ENCODE results near the gene CGA. TPM values are rescaled to one million over a fixed set of nuclear protein-coding genes. Genes with fewer than 3 reads are reported as not detected.

Gene CGA
- total RNA-seq, 2 experiments from 2014 or later: not detected

DNA sequence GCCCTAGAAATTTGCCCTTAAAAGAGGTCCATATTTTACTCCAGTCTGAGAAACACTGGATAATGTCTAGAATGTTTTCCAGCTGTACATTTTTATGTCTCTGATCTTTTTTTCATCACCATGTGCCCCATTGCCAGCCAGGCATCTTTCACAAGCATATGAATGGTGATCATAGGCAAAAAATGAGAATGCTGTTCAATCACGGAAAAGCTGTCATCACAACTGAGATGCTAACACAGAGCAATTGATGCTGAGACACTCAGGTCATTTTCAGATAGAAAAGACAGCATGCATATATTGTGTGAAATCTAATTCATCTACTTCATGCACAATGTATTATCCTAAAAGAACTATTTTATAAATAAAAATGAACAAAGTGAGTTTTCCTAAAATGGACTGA lies 41.6 kb downstream of the CGA start:
- H3K4me3 Mint-ChIP-seq: no peak overlapping the region
- no peak overlapping the region for H3K27ac Mint-ChIP-seq
- intact Hi-C loops (cut with micrococcal nuclease): no loop called here
- peaks cover 11% of the 10 kb centered on the region for H3K27me3 Mint-ChIP-seq
- H3K9me3 Mint-ChIP-seq: no peaks in the 10 kb centered on the region
- ChIA-PET POLR2A (no interaction called here), CTCF (no interaction called here)
- no peaks in the 10 kb centered on the region for H3K4me1 Mint-ChIP-seq (ENCODE audit: low read depth)
- H3K36me3 Mint-ChIP-seq: no peaks in the 10 kb centered on the region
- no peak for DNase-seq

DNA sequence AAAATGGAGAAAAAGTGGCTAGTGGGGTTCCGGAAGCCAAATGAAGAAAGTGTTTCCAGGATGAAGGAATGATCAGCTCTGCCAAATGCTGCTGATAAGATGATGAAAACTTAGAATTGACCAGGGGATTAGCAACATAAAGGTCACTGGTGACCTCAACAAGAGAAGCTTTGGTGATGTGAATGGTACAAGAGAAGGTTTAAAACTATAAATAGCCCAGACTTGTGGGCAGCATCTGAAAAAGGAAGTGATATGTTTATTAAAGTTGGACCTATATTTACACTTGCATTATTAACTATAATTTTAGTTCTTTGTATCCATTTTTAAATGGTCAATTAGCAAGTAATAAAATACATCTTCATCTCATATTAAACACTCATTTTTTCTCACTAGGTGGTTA lies 45.1 kb downstream of the CGA start:
- no peak for DNase-seq
- Mint-ChIP-seq H3K27me3 (peaks cover 5% of the 10 kb centered on the region), H3K4me3 (no peak overlapping the region), H3K27ac (no peak overlapping the region), H3K36me3 (no peaks in the 10 kb centered on the region), H3K9me3 (no peaks in the 10 kb centered on the region), H3K4me1 (ENCODE audit: low read depth) (no peaks in the 10 kb centered on the region)
- intact Hi-C loops (cut with micrococcal nuclease): no loop called here
- POLR2A ChIA-PET: no interaction called here
- CTCF ChIA-PET: interaction anchor here (1.4 kb wide), 1 partner anchor 29 kb away, joined by 4 read pairs; no protein-coding TSS in a partner anchor

DNA sequence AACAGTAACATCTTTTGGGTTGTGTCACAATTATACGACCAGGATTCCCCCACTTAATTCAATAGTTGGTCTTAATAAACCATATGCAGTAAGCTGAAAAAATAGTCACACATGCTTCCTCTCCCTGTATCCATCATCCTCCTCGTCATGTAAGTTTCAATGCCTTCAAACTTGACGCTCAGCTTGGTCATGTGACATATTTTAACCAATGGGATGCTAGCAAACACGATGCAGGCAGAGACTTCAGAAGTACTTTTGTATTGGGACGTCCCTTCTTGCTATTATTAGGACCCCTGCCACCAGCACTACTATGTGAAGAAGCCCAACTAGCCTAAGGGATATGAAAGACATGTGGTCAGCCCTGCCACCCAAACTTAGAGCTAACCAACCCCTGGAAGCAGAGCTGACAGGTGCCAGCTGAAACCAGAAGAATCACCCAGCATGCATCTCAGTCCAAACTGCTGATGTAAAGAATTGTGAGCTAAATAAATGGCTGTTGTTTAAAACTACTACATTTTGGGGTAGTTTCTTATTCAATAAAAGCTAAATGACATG lies 49.3 kb downstream of the CGA start:
- ChIA-PET POLR2A (no interaction called here), CTCF (no interaction called here)
- Mint-ChIP-seq H3K36me3 (no peaks in the 10 kb centered on the region), H3K27ac (no peak overlapping the region), H3K27me3 (peaks cover 11% of the 10 kb centered on the region), H3K4me1 (ENCODE audit: low read depth) (no peaks in the 10 kb centered on the region), H3K4me3 (no peak overlapping the region), H3K9me3 (no peaks in the 10 kb centered on the region)
- intact Hi-C loops (cut with micrococcal nuclease): no loop called here
- no peak for DNase-seq

DNA sequence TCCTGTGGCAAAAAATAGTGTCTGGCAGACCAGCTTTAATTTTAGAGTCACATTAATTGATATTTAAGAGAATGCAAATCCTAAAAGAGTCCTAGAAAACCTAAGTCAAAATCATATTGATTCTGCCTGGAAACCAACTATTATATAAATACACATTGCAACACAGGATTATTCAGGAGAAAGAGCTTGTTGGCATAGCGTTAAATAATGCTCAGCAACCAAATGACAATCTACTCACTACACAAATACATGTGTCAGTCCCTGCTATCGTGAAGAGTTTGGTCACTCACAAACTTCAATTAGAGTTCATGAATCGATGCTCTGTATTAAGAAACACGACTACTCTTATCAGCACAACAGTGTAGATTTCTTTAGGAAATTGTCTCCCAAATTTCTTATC lies 54.2 kb downstream of the CGA start:
- no peak overlapping the region for H3K4me3 Mint-ChIP-seq
- H3K27ac Mint-ChIP-seq: no peak overlapping the region
- CTCF ChIA-PET: no interaction called here
- H3K9me3 Mint-ChIP-seq: no peaks in the 10 kb centered on the region
- POLR2A ChIA-PET: no interaction called here
- H3K27me3 Mint-ChIP-seq: peaks cover 14% of the 10 kb centered on the region
- intact Hi-C loops (cut with micrococcal nuclease): no loop called here
- DNase-seq: no peak
- H3K36me3 Mint-ChIP-seq: no peaks in the 10 kb centered on the region
- no peaks in the 10 kb centered on the region for H3K4me1 Mint-ChIP-seq (ENCODE audit: low read depth)

Other genes with a start within 250 kb of the CGA start
- gene HTR1E, start 157.6 kb downstream of the CGA start, total RNA-seq: not detected
- 10 to 100 TPM; 51.9 to 52.5 TPM for gene ZNF292, start 60.5 kb upstream of the CGA start, total RNA-seq
- gene SMIM8, start 227.5 kb upstream of the CGA start, total RNA-seq: 1 to 10 TPM; 7.6 to 8.1 TPM
- not detected for gene GJB7, start 234.2 kb upstream of the CGA start, total RNA-seq
- 1 to 10 TPM in 1 of 2 experiments, under 1 TPM in 1; 0.95 to 1.1 TPM for gene C6orf163, start 249.7 kb upstream of the CGA start, total RNA-seq

Measured in activated CD4-positive, alpha-beta memory T cell treated with anti-CD3 and anti-CD28 coated beads for 36 hours (primary cell).